NK-92 treated with Interleukin-12 subunit alpha and Interleukin-12 subunit beta, amount 100 ng/mL, for 24 hours (cell line): Measurements from ENCODE around the gene RPL36AL.

Source experiments
- DNase-seq: peaks from one replicate; lab custom pipeline; 2025; lab: John Stamatoyannopoulos, UW

RPL36AL gene

GRCh38 chr14:49581209-49582112 lies 39.0 kb downstream of the RPL36AL start:
- no peak for DNase-seq

- no peak for DNase-seq
Observed at GRCh38 chr14:49579841-49580240, 40.6 kb downstream of the RPL36AL start.

GRCh38 chr14:49578141-49578540 lies 42.3 kb downstream of the RPL36AL start:
- no peak for DNase-seq

GRCh38 chr14:49574038-49574437 lies 46.4 kb downstream of the RPL36AL start:
- no peak for DNase-seq

- DNase-seq: no peak
Observed at GRCh38 chr14:49569281-49569680, 51.1 kb downstream of the RPL36AL start.
